Smooth muscle cell (in vitro differentiated cells): ENCODE measurements around the gene ADH5. TPM values are rescaled to one million over a fixed set of nuclear protein-coding genes. Genes with fewer than 3 reads are reported as not detected.

Experiments used
- DNase-seq: peaks from one replicate; lab custom pipeline; 2025; ENCODE audit not compliant: unreplicated experiment; lab: John Stamatoyannopoulos, UW
- H2AFZ ChIP-seq: fragments of 200-600 bp; sonication (generic); 2 replicates; pipeline ENCODE4 v1.6.0; 2016; ENCODE audit warnings: antibody characterized with exemption, low read depth, mild to moderate bottlenecking
- H3F3A ChIP-seq: fragments of 200-600 bp; sonication (generic); 2 replicates; pipeline ENCODE4 v1.6.0; 2017; ENCODE audit warnings: antibody characterized with exemption, low read depth
- H3K27ac ChIP-seq: fragments of 200-600 bp; sonication (generic); 2 replicates; pipeline ENCODE4 v1.5.1; 2016; ENCODE audit warnings: low read depth, mild to moderate bottlenecking
- H3K27me3 ChIP-seq: fragments of 200-600 bp; sonication (generic); 2 replicates; pipeline ENCODE4 v1.6.1; 2016; ENCODE audit warnings: low read depth, mild to moderate bottlenecking
- H3K36me3 ChIP-seq: fragments of 200-600 bp; sonication (generic); 2 replicates; pipeline ENCODE4 v1.5.1; 2016; ENCODE audit warnings: low read depth
- H3K4me1 ChIP-seq: fragments of 200-600 bp; sonication (generic); 2 replicates; pipeline ENCODE4 v1.5.1; 2016; ENCODE audit warnings: low read depth
- H3K4me2 ChIP-seq: fragments of 200-600 bp; sonication (generic); 2 replicates; pipeline ENCODE4 v1.6.0; 2016; ENCODE audit warnings: mild to moderate bottlenecking
- H3K4me3 ChIP-seq: fragments of 200-600 bp; sonication (generic); 2 replicates; pipeline ENCODE4 v1.5.1; 2016; ENCODE audit warnings: mild to moderate bottlenecking
- H3K79me2 ChIP-seq: fragments of 200-600 bp; sonication (generic); 2 replicates; pipeline ENCODE4 v1.6.0; 2016; ENCODE audit warnings: low read depth, mild to moderate bottlenecking
- H3K9ac ChIP-seq: fragments of 200-600 bp; sonication (generic); 2 replicates; pipeline ENCODE4 v1.6.0; 2016; ENCODE audit warnings: low read depth
- H3K9me3 ChIP-seq: fragments of 200-600 bp; sonication (generic); replicated peaks from 2 replicates; pipeline ENCODE4 v1.5.1; 2016; ENCODE audit warnings: low read depth
- H4K20me1 ChIP-seq: fragments of 200-600 bp; sonication (generic); 2 replicates; pipeline ENCODE4 v1.6.0; 2016; ENCODE audit warnings: low read depth
- WGBS: methylation state at CpG from one replicate; pipeline ENCODE4 v1.1.7; 2016; ENCODE audit warnings: low lambda C conversion rate; 5-methylcytosine and 5-hydroxymethylcytosine counted together
- polyA plus RNA-seq: library from polyadenylated mRNA; unstranded; fragments of >200 nt; fragmentation: Nextera tagmentation; extraction: Ambion mirVana; gene quantifications from 2 replicates; pipeline ENCODE4 v1.2.1, GENCODE V29; 2016
- total RNA-seq: library from RNA; depleted of rRNA; stranded (reverse); fragments of >200 nt; gene quantifications from 2 replicates; pipeline ENCODE4 v1.2.3, GENCODE V29; 2014
- TF ChIP-seq, protein P1 (sequence below): fragments of 200-600 bp; sonication (generic); IDR thresholded peaks from 2 replicates; pipeline ENCODE4 v1.5.1; 2017; ENCODE audit warnings: borderline replicate concordance, mild to moderate bottlenecking, antibody characterized with exemption; ENCODE audit not compliant: insufficient read depth, poor library complexity, severe bottlenecking

ADH5 gene
- total and polyA plus RNA-seq, 2 experiments from 2014 or later: 132 to 150 TPM

DNA sequence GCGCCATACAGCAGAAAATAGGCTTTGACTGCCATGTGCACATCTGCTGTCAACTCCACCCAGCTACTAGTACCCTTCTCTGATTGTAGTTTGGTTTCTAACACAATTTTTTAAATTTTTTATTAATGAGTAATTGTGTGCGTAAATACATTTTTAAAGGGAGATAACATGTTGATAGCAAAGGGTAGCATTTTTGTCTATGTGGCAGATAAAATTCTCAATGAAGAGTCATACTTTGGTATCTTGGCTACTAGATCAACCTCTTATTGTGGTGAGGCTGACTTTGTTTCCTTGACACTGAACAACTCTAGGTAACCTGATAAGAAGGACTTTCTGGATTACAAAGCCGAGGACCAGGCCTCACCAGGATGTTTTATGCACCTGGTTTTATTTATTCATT, 46.0 kb upstream of the ADH5 start:
- TF ChIP-seq, protein P1, sequence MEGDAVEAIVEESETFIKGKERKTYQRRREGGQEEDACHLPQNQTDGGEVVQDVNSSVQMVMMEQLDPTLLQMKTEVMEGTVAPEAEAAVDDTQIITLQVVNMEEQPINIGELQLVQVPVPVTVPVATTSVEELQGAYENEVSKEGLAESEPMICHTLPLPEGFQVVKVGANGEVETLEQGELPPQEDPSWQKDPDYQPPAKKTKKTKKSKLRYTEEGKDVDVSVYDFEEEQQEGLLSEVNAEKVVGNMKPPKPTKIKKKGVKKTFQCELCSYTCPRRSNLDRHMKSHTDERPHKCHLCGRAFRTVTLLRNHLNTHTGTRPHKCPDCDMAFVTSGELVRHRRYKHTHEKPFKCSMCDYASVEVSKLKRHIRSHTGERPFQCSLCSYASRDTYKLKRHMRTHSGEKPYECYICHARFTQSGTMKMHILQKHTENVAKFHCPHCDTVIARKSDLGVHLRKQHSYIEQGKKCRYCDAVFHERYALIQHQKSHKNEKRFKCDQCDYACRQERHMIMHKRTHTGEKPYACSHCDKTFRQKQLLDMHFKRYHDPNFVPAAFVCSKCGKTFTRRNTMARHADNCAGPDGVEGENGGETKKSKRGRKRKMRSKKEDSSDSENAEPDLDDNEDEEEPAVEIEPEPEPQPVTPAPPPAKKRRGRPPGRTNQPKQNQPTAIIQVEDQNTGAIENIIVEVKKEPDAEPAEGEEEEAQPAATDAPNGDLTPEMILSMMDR: no peak
- Histone ChIP-seq H3K79me2 (no peaks in the 10 kb centered on the region), H3K9me3 (peaks cover 3% of the 10 kb centered on the region), H3K9ac (no peak overlapping the region), H2AFZ (no peak overlapping the region), H4K20me1 (no peaks in the 10 kb centered on the region), H3K36me3 (no peaks in the 10 kb centered on the region), H3K4me3 (no peak overlapping the region), H3F3A (no peaks in the 10 kb centered on the region), H3K4me2 (no peak overlapping the region), H3K27me3 (no peaks in the 10 kb centered on the region), H3K27ac (no peak overlapping the region), H3K4me1 (no peaks in the 10 kb centered on the region)
- no peak for DNase-seq
- WGBS: 95% methylated on average over 3 of the region's 3 CpGs

- no peak overlapping the region for H3K9ac ChIP-seq
- H2AFZ ChIP-seq: no peak overlapping the region
- no peak overlapping the region for H3K4me2 ChIP-seq
- no peaks in the 10 kb centered on the region for H3F3A ChIP-seq
- H4K20me1 ChIP-seq: no peaks in the 10 kb centered on the region
- H3K27me3 ChIP-seq: no peaks in the 10 kb centered on the region
- TF ChIP-seq, protein P1: no peak
- H3K4me1 ChIP-seq: no peaks in the 10 kb centered on the region
- no peak overlapping the region for H3K27ac ChIP-seq
- WGBS: 44% methylated on average over 2 of the region's 2 CpGs
- H3K79me2 ChIP-seq: no peaks in the 10 kb centered on the region
- peaks cover 5% of the 10 kb centered on the region for H3K9me3 ChIP-seq
- H3K36me3 ChIP-seq: no peaks in the 10 kb centered on the region
- no peak overlapping the region for H3K4me3 ChIP-seq
- no peak for DNase-seq
Observed at GRCh38 chr4:99131378-99131777, 42.8 kb upstream of the ADH5 start.

GRCh38 chr4:99126376-99126775, 37.8 kb upstream of the ADH5 start:
- Histone ChIP-seq H3K4me3 (no peak overlapping the region), H3K4me1 (no peaks in the 10 kb centered on the region), H4K20me1 (no peaks in the 10 kb centered on the region), H3K36me3 (no peaks in the 10 kb centered on the region), H3K4me2 (no peak overlapping the region), H3F3A (no peaks in the 10 kb centered on the region), H3K27ac (no peak overlapping the region), H3K9ac (no peak overlapping the region), H3K27me3 (no peaks in the 10 kb centered on the region), H3K79me2 (no peaks in the 10 kb centered on the region), H3K9me3 (peaks cover 5% of the 10 kb centered on the region), H2AFZ (no peak overlapping the region)
- TF ChIP-seq, protein P1: no peak
- no peak for DNase-seq
- 75% methylated on average over 1 of the region's 1 CpG for WGBS

- no peaks in the 10 kb centered on the region for H3K79me2 ChIP-seq
- no peak overlapping the region for H3K27ac ChIP-seq
- H3K9me3 ChIP-seq: no peaks in the 10 kb centered on the region
- H3K36me3 ChIP-seq: no peaks in the 10 kb centered on the region
- H2AFZ ChIP-seq: no peak overlapping the region
- no peaks in the 10 kb centered on the region for H4K20me1 ChIP-seq
- no peaks in the 10 kb centered on the region for H3K4me1 ChIP-seq
- H3K27me3 ChIP-seq: no peaks in the 10 kb centered on the region
- no peak overlapping the region for H3K9ac ChIP-seq
- TF ChIP-seq, protein P1: no peak
- H3F3A ChIP-seq: no peaks in the 10 kb centered on the region
- WGBS: 64% methylated on average over 4 of the region's 4 CpGs
- H3K4me2 ChIP-seq: no peak overlapping the region
- H3K4me3 ChIP-seq: no peak overlapping the region
- DNase-seq: no peak
Observed at GRCh38 chr4:99121008-99121407, 32.4 kb upstream of the ADH5 start.
